ENCODE measurements around the gene EPAS1.

GRCh38 chr2:46346719-46347118, 49.5 kb downstream of the EPAS1 start:
- TF ChIP-seq CTCF (IDR thresholded peaks at IDR 0.05) = no peak
- no peak for TF ChIP-seq POLR2AphosphoS5 (IDR thresholded peaks at IDR 0.05)
- no peak for TF ChIP-seq POLR2A (IDR thresholded peaks at IDR 0.05)

Data from breast epithelium (tissue), 3 donors.